HepG2 (cell line): ENCODE measurements around the gene PRKCE.

Source experiments
- ATF4 ChIP-seq, 2 experiments: fragments of 450-650 bp in 1 of 2; sonication (generic) in 1 of 2; formaldehyde crosslinking; IDR thresholded peaks; 2 replicates each; pipeline versions ENCODE4 v1.5.0 to v1.8.0; 2020 to 2022; ENCODE audit warnings: mild to moderate bottlenecking in 1 of 2, missing genetic modification reagents in 1 of 2
- CTCF ChIP-seq: sonication (generic); formaldehyde crosslinking; IDR thresholded peaks from 2 replicates; pipeline ENCODE4 v1.5.0; 2020; ENCODE audit warnings: mild to moderate bottlenecking, missing genetic modification reagents, moderate library complexity
- ELF1 ChIP-seq: sonication (generic); formaldehyde crosslinking; IDR thresholded peaks from 2 replicates; pipeline ENCODE4 v1.4.0; 2020; ENCODE audit warnings: missing genetic modification reagents
- JUNB ChIP-seq: sonication (generic); formaldehyde crosslinking; IDR thresholded peaks from 2 replicates; pipeline ENCODE4 v1.8.0; 2022; ENCODE audit warnings: missing genetic modification reagents, mild to moderate bottlenecking, borderline replicate concordance
- POLR2A ChIP-seq, 2 experiments: IDR thresholded peaks; 2 replicates each; pipeline ENCODE4 v1.6.1; 2011; ENCODE audit warnings: low read depth in 2 of 2, low read length in 2 of 2, mild to moderate bottlenecking in 1 of 2, moderate library complexity in 1 of 2; ENCODE audit not compliant: insufficient read depth in 1 of 2
- SMC3 ChIP-seq: IDR thresholded peaks from 2 replicates; pipeline ENCODE4 v1.6.1; 2011; ENCODE audit warnings: low read length, improper control_type of control experiment
- ZNF24 ChIP-seq: fragments of 450-650 bp; IDR thresholded peaks from 2 replicates; pipeline ENCODE4 v1.6.1; 2017; ENCODE audit warnings: antibody characterized with exemption, mild to moderate bottlenecking
- ZNF646 ChIP-seq: sonication (generic); formaldehyde crosslinking; IDR thresholded peaks from 2 replicates; pipeline ENCODE4 v1.9.0; 2021; ENCODE audit warnings: mild to moderate bottlenecking, missing genetic modification reagents

- TF ChIP-seq POLR2A (IDR thresholded peaks at IDR 0.05; ENCODE audit: insufficient read depth in 1 of 2, low read depth in 2 of 2, low read length in 2 of 2) (no peak), ATF4 (CRISPR knock-in tag; IDR thresholded peaks at IDR 0.05) (no peak), ELF1 (no peak), ZNF646 (no peak), SMC3 (no peak), CTCF (CRISPR knock-in tag) (no peak), ZNF24 (no peak), JUNB (CRISPR knock-in tag) (no peak)
Observed at GRCh38 chr2:46213906-46214305, 562.4 kb downstream of the PRKCE start.
